OCI-LY1 (cell line): ENCODE data around the gene MAP7.

ENCODE experiments used
- H2AFZ ChIP-seq: fragments of 200-600 bp; sonication (generic), shearing (Covaris generic); 2 replicates; pipeline ENCODE4 v1.6.0; 2014; ENCODE audit warnings: antibody characterized with exemption, mild to moderate bottlenecking, low read length
- H3F3A ChIP-seq: fragments of 200-600 bp; sonication (generic), shearing (Covaris generic); 2 replicates; pipeline ENCODE4 v1.6.0; 2014; ENCODE audit warnings: mild to moderate bottlenecking, antibody characterized with exemption, low read length, moderate library complexity; ENCODE audit not compliant: insufficient read depth
- H3K27ac ChIP-seq: fragments of 200-600 bp; sonication (generic); 2 replicates; pipeline ENCODE4 v1.5.1; 2014; ENCODE audit warnings: low read length, mixed run types, mild to moderate bottlenecking, low read depth; ENCODE audit not compliant: poor library complexity, severe bottlenecking
- H3K27me3 ChIP-seq: fragments of 200-600 bp; sonication (generic); 2 replicates; pipeline ENCODE4 v1.6.0; 2014; ENCODE audit warnings: antibody characterized with exemption, mild to moderate bottlenecking, low read length, moderate library complexity; ENCODE audit not compliant: insufficient read depth
- H3K36me3 ChIP-seq: fragments of 200-600 bp; sonication (generic); 2 replicates; pipeline ENCODE4 v1.6.1; 2014; ENCODE audit warnings: mild to moderate bottlenecking, antibody characterized with exemption, low read length, moderate library complexity, mixed read lengths; ENCODE audit not compliant: insufficient read depth
- H3K4me1 ChIP-seq: fragments of 200-600 bp; sonication (generic); 2 replicates; pipeline ENCODE4 v1.5.1; 2014; ENCODE audit warnings: mild to moderate bottlenecking, low read length, moderate library complexity; ENCODE audit not compliant: insufficient read depth, severe bottlenecking
- H3K4me2 ChIP-seq: fragments of 200-600 bp; sonication (generic), shearing (Covaris generic); 2 replicates; pipeline ENCODE4 v1.6.1; 2014; ENCODE audit warnings: low read length
- H3K4me3 ChIP-seq: fragments of 200-600 bp; sonication (generic); 2 replicates; pipeline ENCODE4 v1.5.1; 2014; ENCODE audit warnings: low read length, low read depth, mild to moderate bottlenecking, mixed read lengths; ENCODE audit not compliant: poor library complexity, severe bottlenecking
- H3K79me2 ChIP-seq: fragments of 200-600 bp; shearing (Covaris generic); 2 replicates; pipeline ENCODE4 v1.6.1; 2016; ENCODE audit warnings: mixed run types, low read length, mixed read lengths; ENCODE audit not compliant: insufficient read depth
- H3K9ac ChIP-seq: fragments of 200-600 bp; sonication (generic), shearing (Covaris generic); 2 replicates; pipeline ENCODE4 v1.6.1; 2014; ENCODE audit warnings: mild to moderate bottlenecking, low read length, mixed read lengths
- H3K9me2 ChIP-seq: fragments of 200-600 bp; sonication (generic), shearing (Covaris generic); 2 replicates; pipeline ENCODE4 v1.6.1; 2014; ENCODE audit warnings: low read depth, mild to moderate bottlenecking, low read length, mixed read lengths
- H3K9me3 ChIP-seq: fragments of 200-600 bp; shearing (Covaris generic); 2 replicates; pipeline ENCODE4 v1.6.1; 2014; ENCODE audit warnings: low read length, mixed read lengths
- H4K20me1 ChIP-seq: fragments of 200-600 bp; sonication (generic), shearing (Covaris generic); 2 replicates; pipeline ENCODE4 v1.6.0; 2016; ENCODE audit warnings: mild to moderate bottlenecking, low read length; ENCODE audit not compliant: insufficient read depth
- EZH2 ChIP-seq: fragments of 200-600 bp; sonication (generic), shearing (Covaris generic); IDR thresholded peaks from 2 replicates; pipeline ENCODE4 v1.8.0; 2017; ENCODE audit warnings: borderline replicate concordance, mixed run types, mild to moderate bottlenecking, antibody characterized with exemption, low read length, moderate library complexity, mixed read lengths
- TF ChIP-seq, protein P1 (sequence below): fragments of 200-600 bp; sonication (generic), shearing (Covaris generic); IDR thresholded peaks from 2 replicates; pipeline ENCODE4 v1.5.1; 2017; ENCODE audit warnings: mild to moderate bottlenecking, antibody characterized with exemption, low read length, moderate library complexity, mixed read lengths

The MAP7 gene

DNA sequence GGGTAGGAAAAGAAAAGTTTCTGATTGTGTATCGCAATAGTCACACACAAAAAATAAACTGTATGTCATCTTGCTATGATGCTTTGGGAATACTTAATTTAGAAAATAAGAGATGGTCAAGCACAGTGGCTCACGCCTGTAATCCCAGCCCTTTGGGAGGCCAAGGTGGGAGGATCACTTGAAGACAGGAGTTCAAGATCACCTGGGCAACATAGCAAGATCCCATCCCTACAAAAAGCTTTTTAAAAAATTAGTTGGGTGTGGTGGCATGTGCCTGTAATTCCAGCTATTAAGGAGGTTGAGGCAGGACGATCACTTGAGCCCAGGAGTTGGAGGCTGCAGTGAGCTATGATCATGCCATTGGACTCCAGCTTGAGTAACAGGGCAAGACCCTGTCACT, 27.6 kb downstream of the MAP7 start:
- Histone ChIP-seq H3K4me3 (no peak overlapping the region), H3K4me2 (no peak overlapping the region), H3K9me3 (no peaks in the 10 kb centered on the region), H3K79me2 (no peaks in the 10 kb centered on the region), H3K9me2 (no peaks in the 10 kb centered on the region), H3K27me3 (no peaks in the 10 kb centered on the region), H3K27ac (no peak overlapping the region), H3K9ac (no peak overlapping the region), H4K20me1 (no peaks in the 10 kb centered on the region), H3K4me1 (no peaks in the 10 kb centered on the region), H2AFZ (no peak overlapping the region), H3K36me3 (no peaks in the 10 kb centered on the region), H3F3A (no peaks in the 10 kb centered on the region)
- TF ChIP-seq, protein P1, sequence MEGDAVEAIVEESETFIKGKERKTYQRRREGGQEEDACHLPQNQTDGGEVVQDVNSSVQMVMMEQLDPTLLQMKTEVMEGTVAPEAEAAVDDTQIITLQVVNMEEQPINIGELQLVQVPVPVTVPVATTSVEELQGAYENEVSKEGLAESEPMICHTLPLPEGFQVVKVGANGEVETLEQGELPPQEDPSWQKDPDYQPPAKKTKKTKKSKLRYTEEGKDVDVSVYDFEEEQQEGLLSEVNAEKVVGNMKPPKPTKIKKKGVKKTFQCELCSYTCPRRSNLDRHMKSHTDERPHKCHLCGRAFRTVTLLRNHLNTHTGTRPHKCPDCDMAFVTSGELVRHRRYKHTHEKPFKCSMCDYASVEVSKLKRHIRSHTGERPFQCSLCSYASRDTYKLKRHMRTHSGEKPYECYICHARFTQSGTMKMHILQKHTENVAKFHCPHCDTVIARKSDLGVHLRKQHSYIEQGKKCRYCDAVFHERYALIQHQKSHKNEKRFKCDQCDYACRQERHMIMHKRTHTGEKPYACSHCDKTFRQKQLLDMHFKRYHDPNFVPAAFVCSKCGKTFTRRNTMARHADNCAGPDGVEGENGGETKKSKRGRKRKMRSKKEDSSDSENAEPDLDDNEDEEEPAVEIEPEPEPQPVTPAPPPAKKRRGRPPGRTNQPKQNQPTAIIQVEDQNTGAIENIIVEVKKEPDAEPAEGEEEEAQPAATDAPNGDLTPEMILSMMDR: no peak
- TF ChIP-seq EZH2: no peak

DNA sequence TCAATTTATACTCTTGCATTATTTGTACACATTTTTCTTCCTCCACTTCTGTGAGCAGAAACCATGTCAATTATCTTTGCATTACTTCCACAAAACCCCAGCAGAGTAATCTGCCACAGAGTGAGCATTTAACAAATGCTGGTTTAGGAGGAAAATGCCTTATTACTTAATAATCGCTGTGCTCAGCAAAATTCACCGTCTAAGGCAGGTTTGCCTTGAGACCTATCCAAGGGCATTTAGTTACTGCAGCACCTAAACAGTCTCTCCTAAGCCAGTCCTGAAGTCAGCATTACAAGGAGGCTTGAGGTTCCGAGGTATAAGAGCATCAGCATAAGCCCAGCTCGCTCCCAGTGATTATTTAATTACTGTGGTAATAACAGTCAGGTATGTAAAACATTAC, 28.3 kb downstream of the MAP7 start:
- no peak overlapping the region for H3K27ac ChIP-seq

DNA sequence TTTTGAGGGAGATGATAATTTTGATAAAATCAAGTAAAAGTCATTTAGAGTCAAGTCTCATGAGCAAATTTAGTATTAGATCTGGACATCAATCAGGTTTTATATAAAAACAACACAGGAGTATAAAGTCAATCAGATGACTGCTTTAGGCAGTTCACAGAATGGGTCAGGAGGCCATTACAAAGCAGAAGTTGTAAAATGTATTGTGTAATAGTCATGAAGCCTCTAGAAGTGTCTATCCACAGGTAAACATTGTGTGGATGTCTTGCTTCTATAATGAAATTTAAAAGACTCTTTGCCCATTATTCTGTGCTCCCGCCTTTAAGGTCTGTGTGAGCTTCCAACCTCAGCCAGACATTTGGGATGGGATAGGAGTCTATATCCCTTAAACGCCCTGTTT, 28.8 kb downstream of the MAP7 start:
- Histone ChIP-seq H3K9me2 (no peaks in the 10 kb centered on the region), H3F3A (no peaks in the 10 kb centered on the region), H3K9me3 (no peaks in the 10 kb centered on the region), H3K4me2 (no peak overlapping the region), H4K20me1 (no peaks in the 10 kb centered on the region), H3K27ac (no peak overlapping the region), H3K4me3 (no peak overlapping the region), H3K27me3 (no peaks in the 10 kb centered on the region), H3K4me1 (no peaks in the 10 kb centered on the region), H3K9ac (no peak overlapping the region), H3K79me2 (no peaks in the 10 kb centered on the region), H2AFZ (no peak overlapping the region), H3K36me3 (no peaks in the 10 kb centered on the region)
- TF ChIP-seq, protein P1: no peak
- TF ChIP-seq EZH2: no peak

More for the DNA sequence above, 28.3 kb downstream of the MAP7 start:
- H3K36me3 ChIP-seq: no peaks in the 10 kb centered on the region
- no peak overlapping the region for H3K4me3 ChIP-seq
- H3K4me1 ChIP-seq: no peaks in the 10 kb centered on the region
- H2AFZ ChIP-seq: no peak overlapping the region
- H3K79me2 ChIP-seq: no peaks in the 10 kb centered on the region
- no peak overlapping the region for H3K4me2 ChIP-seq
- no peak overlapping the region for H3K9ac ChIP-seq
- H3K9me2 ChIP-seq: no peaks in the 10 kb centered on the region
- H4K20me1 ChIP-seq: no peaks in the 10 kb centered on the region
- no peaks in the 10 kb centered on the region for H3F3A ChIP-seq
- TF ChIP-seq EZH2: no peak
- TF ChIP-seq, protein P1: no peak
- H3K9me3 ChIP-seq: no peaks in the 10 kb centered on the region
- no peaks in the 10 kb centered on the region for H3K27me3 ChIP-seq
